ENCODE results near the gene RDX.
"Not testable (repeated sequence)": the region's sequence is repeated elsewhere in the genome, so short reads cannot be mapped to it uniquely, and the experiment has no call there.

Gene RDX

DNA sequence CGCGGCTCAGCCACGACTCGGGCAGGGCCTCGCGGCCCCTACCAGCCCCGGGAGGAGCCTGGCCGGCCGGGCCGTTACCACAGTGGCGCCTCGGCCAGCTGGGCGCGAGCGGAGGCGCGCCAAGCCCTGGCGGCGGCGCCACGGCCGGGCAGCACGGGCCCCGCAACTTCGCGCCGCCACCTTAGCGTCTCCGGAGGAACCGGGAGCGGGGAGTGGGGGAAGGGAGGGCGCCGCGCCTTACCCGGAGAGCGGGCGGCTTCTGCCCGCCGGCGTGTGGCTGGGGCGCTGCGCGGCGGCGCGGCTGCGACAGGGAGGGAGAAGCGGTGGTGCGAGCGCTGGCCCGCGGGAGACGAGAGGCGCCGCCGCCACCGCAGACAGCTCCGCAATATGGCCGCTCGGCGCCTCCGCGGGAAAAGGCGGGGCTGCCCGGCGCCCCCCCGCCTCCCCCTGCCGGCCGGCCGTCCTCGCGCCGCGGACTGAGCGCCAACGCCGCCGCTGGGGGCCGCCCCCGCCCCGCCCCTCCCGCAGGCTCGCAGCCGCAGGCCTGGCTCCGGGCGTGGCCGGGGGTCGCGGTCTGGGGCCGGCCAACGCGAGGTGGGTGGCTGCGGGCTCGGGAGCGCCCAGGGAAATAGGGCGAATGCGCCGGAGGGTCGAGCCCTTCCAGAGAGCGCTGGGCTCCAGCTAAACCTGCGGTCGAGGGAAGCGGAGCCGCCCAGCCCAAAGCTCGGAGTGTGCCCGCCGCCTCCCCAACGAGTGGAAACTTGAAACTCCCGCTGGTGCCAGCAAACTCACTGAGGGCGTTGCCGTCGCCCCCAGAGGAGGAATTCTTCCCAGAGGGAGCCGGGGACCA lies at the start of gene RDX:
Gene RDX, minus strand, starts transcription at position 389 of the 850 bp plus-strand sequence. CDS start 16,922 bp downstream, outside the sequence.
- DNase-seq: peak; percentile 63

GRCh38 chr11:110345743-110346142 lies 49.3 kb upstream of the RDX start:
- DNase-seq: no peak

- DNase-seq: no peak
These were observed 44.0 kb upstream of the RDX start for GRCh38 chr11:110340436-110340835.

DNA sequence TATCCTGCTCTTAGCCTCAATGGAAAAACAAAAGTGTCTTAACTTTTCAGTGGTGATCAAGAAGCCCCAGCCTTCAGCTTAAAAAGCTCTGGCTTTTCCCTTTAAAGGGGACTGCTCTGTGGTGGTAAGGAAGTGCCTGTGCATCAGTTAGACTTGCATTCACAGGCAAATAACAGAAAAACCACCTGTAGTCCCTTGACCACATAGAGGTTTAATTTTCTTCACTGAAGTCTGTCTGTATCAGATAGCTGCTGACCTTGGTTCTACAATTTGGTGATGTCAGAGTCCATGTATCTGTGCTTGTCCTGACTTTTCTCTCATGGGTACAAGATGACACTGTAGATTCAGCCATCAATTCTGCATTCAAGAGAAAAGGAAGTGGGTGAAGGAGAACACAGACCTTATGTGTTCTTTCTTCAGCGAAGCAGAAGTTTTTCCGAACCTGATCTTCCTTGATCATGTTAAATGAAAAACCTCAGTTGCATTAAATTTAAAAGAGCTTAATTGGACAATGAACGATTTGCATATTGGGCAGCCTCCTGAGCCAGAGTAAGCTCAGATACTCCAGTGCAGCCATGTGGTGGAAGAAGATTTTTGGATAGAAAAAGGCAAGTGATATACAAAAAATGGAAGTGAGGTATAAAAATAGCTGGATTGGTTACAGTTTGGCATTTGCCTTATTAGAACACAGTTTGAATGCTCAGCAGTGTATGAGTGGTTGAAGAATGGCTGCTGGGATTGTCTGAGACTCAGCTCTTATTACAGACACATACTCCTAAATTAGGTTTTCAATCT lies 43.2 kb upstream of the RDX start:
- DNase-seq: no peak

- DNase-seq: no peak
These were observed 42.3 kb upstream of the RDX start for GRCh38 chr11:110338684-110339083.

DNA sequence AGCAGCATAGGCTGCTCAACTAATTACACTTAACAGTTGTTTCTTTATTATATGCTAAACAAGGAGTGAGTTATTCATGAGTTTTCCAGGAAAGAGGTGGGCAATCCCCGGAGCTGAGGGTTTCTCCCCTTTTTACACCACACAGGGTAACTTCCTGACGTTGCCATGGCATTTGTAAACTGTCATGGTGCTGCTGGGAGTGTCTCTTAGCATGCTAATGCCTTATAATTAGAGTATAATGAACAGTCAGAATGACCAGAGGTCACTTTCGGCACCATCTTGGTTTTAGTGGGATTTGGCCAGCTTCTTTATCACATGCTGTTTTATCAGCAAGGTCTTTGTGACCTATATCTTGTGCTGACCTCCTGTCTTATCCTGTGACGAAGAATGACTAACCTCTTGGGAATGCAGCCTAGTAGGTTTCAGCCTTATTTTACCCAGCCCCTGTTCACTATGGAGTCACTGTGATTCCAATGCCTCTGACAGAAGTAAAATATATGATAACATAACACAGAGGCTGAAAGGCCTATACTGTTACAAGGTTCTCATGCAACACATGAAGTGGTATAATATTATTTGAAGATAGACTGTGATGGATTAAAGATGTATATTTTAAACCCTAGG lies 41.3 kb upstream of the RDX start:
- no peak for DNase-seq

DNA sequence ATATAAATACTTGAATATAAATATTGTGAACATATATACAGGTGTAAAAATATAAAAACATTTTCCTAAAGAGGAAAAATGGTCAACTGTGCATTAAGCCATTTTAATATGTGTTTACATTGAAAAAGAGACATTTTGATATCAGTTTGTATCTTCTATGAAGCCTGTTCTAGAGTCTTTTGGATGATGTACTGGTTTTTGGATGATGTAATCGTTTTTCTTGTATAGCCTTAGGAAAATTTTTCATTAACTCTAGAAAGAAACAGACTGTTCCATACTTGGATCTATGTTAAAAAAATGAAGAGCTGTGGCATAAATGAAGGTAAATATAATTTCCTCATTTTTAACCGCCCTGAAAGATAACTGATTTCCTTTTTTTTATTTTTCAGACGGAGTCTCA lies 39.6 kb upstream of the RDX start:
- no peak for DNase-seq

- no peak for DNase-seq
These were observed 38.9 kb upstream of the RDX start for GRCh38 chr11:110335358-110335757.

DNA sequence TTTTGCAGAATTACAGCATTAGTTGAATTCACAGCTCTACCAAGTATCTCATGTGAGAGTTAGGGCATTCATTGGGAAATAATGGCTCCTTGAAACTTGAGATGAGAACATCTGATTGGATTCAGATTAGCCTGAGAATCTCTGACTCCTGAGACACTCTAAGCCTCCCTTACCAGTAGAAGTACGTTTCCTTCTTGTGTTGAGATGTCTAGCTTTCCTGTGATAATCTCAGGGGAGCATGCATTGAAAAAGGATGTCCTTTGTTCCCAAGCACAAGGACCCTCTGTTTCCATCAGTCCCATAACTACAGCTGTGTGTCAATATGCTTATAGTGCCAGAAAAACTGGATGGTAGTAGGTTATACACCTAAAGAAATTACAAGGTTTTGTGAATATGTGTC lies 35.2 kb upstream of the RDX start:
- DNase-seq: no peak

DNA sequence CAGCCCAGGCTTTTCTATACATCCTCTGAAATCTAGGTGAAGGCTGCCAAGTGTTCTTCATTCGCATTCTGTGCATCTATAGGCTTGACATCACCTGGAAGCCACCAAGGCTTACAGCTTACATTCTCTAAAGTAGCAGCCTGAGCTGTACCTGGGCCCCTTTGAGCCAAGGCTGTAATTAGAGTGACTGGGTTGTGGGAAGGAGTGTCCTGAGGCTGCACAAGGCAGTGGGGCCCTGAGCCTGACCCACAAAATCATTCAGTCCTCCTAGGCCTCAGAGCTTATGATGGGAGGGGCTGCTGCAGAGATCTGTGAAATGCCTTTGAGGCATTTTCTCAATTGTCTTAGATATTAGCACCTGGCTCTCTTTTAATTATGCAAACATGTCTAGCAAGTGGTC lies 33.0 kb upstream of the RDX start:
- no peak for DNase-seq

- DNase-seq: no peak
These were observed 31.1 kb upstream of the RDX start for GRCh38 chr11:110327508-110327907.

DNA sequence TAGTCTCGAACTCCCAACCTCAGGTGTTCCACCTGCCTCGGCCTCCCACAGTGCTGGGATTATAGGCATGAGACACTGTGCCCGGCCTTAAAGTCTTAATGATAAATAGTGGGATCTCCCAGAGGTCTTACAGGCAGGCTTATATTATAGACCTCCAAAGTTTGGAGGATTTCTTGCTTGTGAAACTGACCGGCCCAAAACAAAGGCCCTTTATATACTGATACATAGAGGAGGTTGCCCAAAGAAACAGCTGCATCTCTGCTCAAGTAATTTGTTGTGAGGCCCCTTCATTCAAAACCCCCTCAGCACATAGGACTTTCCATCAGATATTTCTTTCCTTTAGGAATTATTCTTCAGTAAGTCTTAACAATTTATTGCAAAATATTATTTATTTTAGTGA lies 27.4 kb upstream of the RDX start:
- no peak for DNase-seq

- no peak for DNase-seq
These were observed 23.1 kb upstream of the RDX start for GRCh38 chr11:110319501-110319900.

- no peak for DNase-seq
These were observed 22.4 kb upstream of the RDX start for GRCh38 chr11:110318638-110319404.

GRCh38 chr11:110317516-110317932 lies 21.1 kb upstream of the RDX start:
- DNase-seq: no peak

- DNase-seq: no peak
These were observed 18.1 kb upstream of the RDX start for GRCh38 chr11:110314366-110315095.

DNA sequence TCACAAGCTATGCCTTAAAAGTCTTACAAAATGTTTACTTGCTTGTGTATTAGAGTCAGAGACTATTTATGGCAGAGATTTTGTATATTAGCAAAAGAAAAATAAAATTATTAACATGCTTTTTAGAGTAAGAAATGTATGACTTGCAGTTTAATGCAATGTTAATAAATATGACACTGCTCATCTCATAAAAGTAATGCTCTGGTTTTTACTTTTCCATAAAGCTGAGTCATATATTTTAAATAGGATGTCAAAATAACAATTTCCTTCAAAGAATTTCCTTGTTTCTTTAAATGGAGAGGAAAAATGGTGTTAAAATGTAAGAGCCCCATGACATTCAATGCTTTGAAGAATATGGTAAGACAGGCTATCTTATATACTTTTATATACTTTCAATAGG lies 16.3 kb upstream of the RDX start:
- no peak for DNase-seq

DNA sequence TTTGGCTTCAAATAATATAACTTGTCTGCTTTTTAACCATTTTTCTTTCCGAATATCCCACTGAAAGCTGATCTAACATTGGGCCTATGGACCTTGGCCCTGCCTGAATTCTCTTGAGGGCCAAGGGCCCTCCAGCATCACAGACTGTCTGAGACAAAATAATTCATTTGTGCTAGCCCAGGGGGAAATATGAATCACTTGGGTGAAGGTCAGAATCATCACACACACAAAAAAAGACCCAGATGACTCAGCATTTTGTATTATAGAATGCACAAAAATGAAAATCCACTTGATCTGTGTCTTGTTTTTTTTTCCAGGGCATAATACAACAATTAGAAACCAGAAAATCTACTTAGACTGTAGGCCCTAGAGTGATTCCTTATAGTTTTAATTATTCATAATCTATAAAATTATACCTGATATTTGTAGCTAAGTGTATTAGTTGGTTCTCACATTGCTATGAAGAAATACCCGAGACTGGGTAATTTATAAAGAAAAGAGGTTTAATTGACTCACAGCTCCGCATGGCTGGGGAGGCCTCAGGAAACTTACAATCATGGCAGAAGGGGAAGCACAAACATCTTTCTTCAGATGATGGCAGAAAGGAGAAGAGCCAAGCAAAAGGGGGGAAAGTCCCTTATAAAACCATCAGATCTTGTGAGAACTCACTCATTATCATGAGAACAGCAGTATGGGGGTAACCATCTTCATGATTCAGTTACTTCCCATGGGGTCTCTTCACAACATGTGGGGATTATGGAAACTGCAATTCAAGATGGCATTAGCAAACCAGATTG lies 15.6 kb upstream of the RDX start:
- DNase-seq: no peak

DNA sequence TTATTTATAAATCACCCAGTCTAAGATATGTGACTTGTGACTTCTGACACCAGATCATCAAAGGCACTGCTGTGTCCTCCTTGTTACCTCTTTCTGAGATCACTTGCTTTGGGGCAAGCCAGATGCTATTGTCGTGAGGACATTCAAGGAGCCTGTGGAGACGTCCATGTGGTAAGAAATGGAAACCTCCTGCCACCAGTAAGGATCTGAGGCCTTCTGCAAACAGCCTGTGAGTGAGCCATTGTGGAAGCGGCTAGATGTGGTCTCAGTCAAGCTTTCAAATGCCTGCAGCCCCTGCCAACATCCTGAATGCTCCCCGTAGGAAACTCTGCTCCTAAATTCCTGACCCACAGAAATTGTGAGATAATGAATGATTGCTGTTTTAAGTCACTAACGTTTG lies 11.7 kb upstream of the RDX start:
- no peak for DNase-seq

- DNase-seq: not testable (repeated sequence)
These were observed 9.6 kb upstream of the RDX start for GRCh38 chr11:110306019-110306388.

All from stimulated activated CD4-positive, alpha-beta T cell treated with anti-CD3 and anti-CD28 coated beads, Interleukin-12 subunit alpha, Interleukin-12 subunit beta, amount 100 ng/mL, for 4 hours (primary cell).